ENCODE results near the gene CREB5.

- TF ChIP-seq CTCF (IDR thresholded peaks at IDR 0.05) (no peak), POLR2A (IDR thresholded peaks at IDR 0.05) (no peak)
These were observed 333.0 kb downstream of the CREB5 start for GRCh38 chr7:28745351-28745750.
